HCT116 (cell line): ENCODE data around the gene FAM135A. TPM values are rescaled to one million over a fixed set of nuclear protein-coding genes. Genes with fewer than 3 reads are reported as not detected.

Experiments
- ATAC-seq: fragments of 200-7000 bp; cut with Tn5 transposase; 2 replicates; pipeline ENCODE4 v1.9.1; 2020; ENCODE audit warnings: mild to moderate bottlenecking, moderate library complexity
- BruUV-seq: library from RNA; stranded (reverse); fragments of 400-500 nt; replicated peaks from 2 replicates; lab custom pipeline; 2021; lab: Mats Ljungman, UMichigan
- CTCF ChIA-PET: fragments of 300-600 bp; sonication (Branson Sonifier 250); formaldehyde crosslinking; loops from one replicate; lab custom pipeline; 2021; ENCODE audit warnings: antibody characterized with exemption; lab: Charles Lee
- POLR2A ChIA-PET: fragments of 300-600, 350-600 bp; sonication (Branson Sonifier 250); formaldehyde crosslinking; loops from one replicate; lab custom pipeline; 2021; ENCODE audit warnings: antibody characterized with exemption; lab: Charles Lee
- RAD21 ChIA-PET, 2 experiments: fragments of 300-600 bp; sonication (Branson Sonifier 250); formaldehyde crosslinking; loops; one replicate each; lab custom pipeline; 2023; ENCODE audit warnings: low total read pairs in 2 of 2; ENCODE audit not compliant: uncharacterized antibody in 2 of 2, unreplicated experiment in 2 of 2, low non-redundant PET in 1 of 2; lab: Charles Lee
- DNase-seq: peaks from one replicate; pipeline ENCODE4 v3.0.0-alpha.2; 2010; ENCODE audit warnings: low read depth, low spot score
- H2AFZ ChIP-seq: fragments of 200-600 bp; shearing (Covaris generic), sonication (generic); 2 replicates; pipeline ENCODE4 v1.6.1; 2017; ENCODE audit warnings: low read depth, mixed run types, mixed read lengths, antibody characterized with exemption, low read length; ENCODE audit not compliant: poor library complexity, severe bottlenecking
- H3K27ac ChIP-seq: 2 replicates; pipeline ENCODE4 v1.5.1; 2012; ENCODE audit warnings: low read depth, low read length
- H3K27me3 ChIP-seq: fragments of 200-600 bp; sonication (generic); 2 replicates; pipeline ENCODE4 v1.6.1; 2016; ENCODE audit warnings: mixed run types, low read length, mixed read lengths; ENCODE audit not compliant: insufficient read depth
- H3K36me3 ChIP-seq, 2 experiments: fragments of 200-500 bp in 1 of 2; fragments of 200-600 bp in 1 of 2; sonication (Bioruptor generic) in 1 of 2; sonication (generic) in 1 of 2; 2 replicates each; pipeline versions ENCODE4 v1.5.1 to v1.6.1; 2014 to 2016; ENCODE audit warnings: low read length in 2 of 2, inconsistent platforms in 1 of 2, mixed read lengths in 1 of 2, mixed run types in 1 of 2; ENCODE audit not compliant: insufficient read depth in 2 of 2, control insufficient read depth in 1 of 2
- H3K4me1 ChIP-seq, 2 experiments: fragments of 200-600 bp in 1 of 2; sonication (generic) in 1 of 2; 2 replicates each; pipeline versions ENCODE4 v1.5.1 to v1.6.1; 2012 to 2017; ENCODE audit warnings: low read length in 2 of 2, inconsistent platforms in 1 of 2, mild to moderate bottlenecking in 1 of 2, mixed read lengths in 1 of 2, mixed run types in 1 of 2, moderate library complexity in 1 of 2; ENCODE audit not compliant: insufficient read depth in 2 of 2, control insufficient read depth in 1 of 2
- H3K4me2 ChIP-seq: fragments of 200-600 bp; sonication (generic); 2 replicates; pipeline ENCODE4 v1.6.1; 2017; ENCODE audit warnings: mixed run types, low read length, mixed read lengths
- H3K4me3 ChIP-seq, 2 experiments: fragments of 200-600 bp in 1 of 2; sonication (generic) in 1 of 2; replicated peaks in 1 of 2; 2 replicates each; pipeline ENCODE4 v1.5.1; 2011 to 2016; ENCODE audit warnings: low read length in 2 of 2, control low read depth in 1 of 2, low read depth in 1 of 2, mild to moderate bottlenecking in 1 of 2, mixed read lengths in 1 of 2, mixed run types in 1 of 2
- H3K79me2 ChIP-seq: fragments of 200-600 bp; sonication (generic); 2 replicates; pipeline ENCODE4 v1.6.1; 2017; ENCODE audit warnings: mild to moderate bottlenecking, mixed run types, low read length, moderate library complexity, mixed read lengths; ENCODE audit not compliant: insufficient read depth
- H3K9ac ChIP-seq: fragments of 200-600 bp; sonication (generic); 2 replicates; pipeline ENCODE4 v1.6.1; 2016; ENCODE audit warnings: low read length, mixed read lengths
- H3K9me2 ChIP-seq: fragments of 200-600 bp; sonication (generic), shearing (Covaris generic); 2 replicates; pipeline ENCODE4 v1.6.1; 2017; ENCODE audit warnings: mixed run types, mild to moderate bottlenecking, moderate library complexity; ENCODE audit not compliant: insufficient read depth
- H3K9me3 ChIP-seq, 2 experiments: fragments of 200-500 bp in 1 of 2; fragments of 200-600 bp in 1 of 2; sonication (Bioruptor generic) in 1 of 2; sonication (generic) in 1 of 2; 2 replicates each; pipeline ENCODE4 v1.6.1; 2014 to 2017; ENCODE audit warnings: low read length in 2 of 2, mixed read lengths in 2 of 2, inconsistent platforms in 1 of 2, low read depth in 1 of 2, mild to moderate bottlenecking in 1 of 2, mixed run types in 1 of 2, moderate library complexity in 1 of 2; ENCODE audit not compliant: control insufficient read depth in 1 of 2, insufficient read depth in 1 of 2
- H4K20me1 ChIP-seq: fragments of 200-600 bp; sonication (generic), shearing (Covaris generic); 2 replicates; pipeline ENCODE4 v1.6.1; 2017; ENCODE audit warnings: mixed run types, mild to moderate bottlenecking, moderate library complexity; ENCODE audit not compliant: insufficient read depth
- CBX3 ChIP-seq: IDR thresholded peaks from 2 replicates; pipeline ENCODE4 v1.6.1; 2012; ENCODE audit warnings: low read depth
- CTCF ChIP-seq, 3 experiments: fragments of 200-600 bp in 1 of 3; sonication (generic) in 1 of 3; IDR thresholded peaks in 2 of 3; conservative IDR thresholded peaks in 1 of 3; 2 replicates each; pipeline ENCODE4 v1.5.1; 2012 to 2017; ENCODE audit warnings: low read depth in 2 of 3, low read length in 2 of 3, antibody characterized with exemption in 1 of 3, borderline replicate concordance in 1 of 3, control low read depth in 1 of 3, mild to moderate bottlenecking in 1 of 3, mixed read lengths in 1 of 3, mixed run types in 1 of 3, moderate library complexity in 1 of 3; ENCODE audit not compliant: insufficient read depth in 1 of 3
- EZH2 ChIP-seq: fragments of 200-600 bp; sonication (generic); IDR thresholded peaks from 2 replicates; pipeline ENCODE4 v1.6.1; 2017; ENCODE audit warnings: antibody characterized with exemption, mixed run types
- SIN3A ChIP-seq: IDR thresholded peaks from 2 replicates; pipeline ENCODE4 v1.6.1; 2012; ENCODE audit warnings: low read depth
- SRF ChIP-seq: IDR thresholded peaks from 2 replicates; pipeline ENCODE4 v1.6.1; 2012; ENCODE audit warnings: low read depth
- TCF7L2 ChIP-seq: IDR thresholded peaks from 2 replicates; pipeline ENCODE4 v1.7.0; 2011; ENCODE audit warnings: borderline replicate concordance, inconsistent platforms; ENCODE audit not compliant: insufficient read depth, insufficient read length; ENCODE audit errors: extremely low read depth
- YY1 ChIP-seq: IDR thresholded peaks from 2 replicates; pipeline ENCODE4 v1.6.1; 2011; ENCODE audit warnings: low read length, low read depth, moderate library complexity, mild to moderate bottlenecking; ENCODE audit not compliant: insufficient replicate concordance; ENCODE audit errors: extremely low read depth
- ZFX ChIP-seq: fragments of 450-650 bp; IDR thresholded peaks from 2 replicates; pipeline ENCODE4 v1.6.1; 2017
- ZNF274 ChIP-seq: fragments of 200-500 bp; sonication (Bioruptor generic); IDR thresholded peaks from 2 replicates; pipeline ENCODE4 v1.6.1; 2014; ENCODE audit warnings: mild to moderate bottlenecking, low read depth, low read length, inconsistent platforms
- intact Hi-C: fragments of 100-400 bp; cut with micrococcal nuclease; formaldehyde crosslinking; loops from 2 replicates; pipeline ENCODE4 v1.10.0; 2022
- total RNA-seq: library from RNA; stranded (reverse); gene quantifications from one replicate; pipeline ENCODE4 v1.2.1, GENCODE V29; 2021; ENCODE audit not compliant: unreplicated experiment
- TF ChIP-seq, protein P1 (sequence below): IDR thresholded peaks from 2 replicates; pipeline ENCODE4 v1.6.1; 2012
- TF ChIP-seq, protein P2 (sequence below): IDR thresholded peaks from 2 replicates; pipeline ENCODE4 v1.6.1; 2012
- TF ChIP-seq, protein P3 (sequence below): IDR thresholded peaks from 2 replicates; pipeline ENCODE4 v1.6.1; 2012; ENCODE audit warnings: low read depth
- TF ChIP-seq, protein P4 (sequence below): IDR thresholded peaks from 2 replicates; pipeline ENCODE4 v1.6.1; 2011; ENCODE audit warnings: mild to moderate bottlenecking, low read length, moderate library complexity; ENCODE audit not compliant: insufficient replicate concordance; ENCODE audit errors: extremely low read depth

The FAM135A gene
- total RNA-seq, 1 experiment from 2014 or later, result 20.8 TPM

DNA sequence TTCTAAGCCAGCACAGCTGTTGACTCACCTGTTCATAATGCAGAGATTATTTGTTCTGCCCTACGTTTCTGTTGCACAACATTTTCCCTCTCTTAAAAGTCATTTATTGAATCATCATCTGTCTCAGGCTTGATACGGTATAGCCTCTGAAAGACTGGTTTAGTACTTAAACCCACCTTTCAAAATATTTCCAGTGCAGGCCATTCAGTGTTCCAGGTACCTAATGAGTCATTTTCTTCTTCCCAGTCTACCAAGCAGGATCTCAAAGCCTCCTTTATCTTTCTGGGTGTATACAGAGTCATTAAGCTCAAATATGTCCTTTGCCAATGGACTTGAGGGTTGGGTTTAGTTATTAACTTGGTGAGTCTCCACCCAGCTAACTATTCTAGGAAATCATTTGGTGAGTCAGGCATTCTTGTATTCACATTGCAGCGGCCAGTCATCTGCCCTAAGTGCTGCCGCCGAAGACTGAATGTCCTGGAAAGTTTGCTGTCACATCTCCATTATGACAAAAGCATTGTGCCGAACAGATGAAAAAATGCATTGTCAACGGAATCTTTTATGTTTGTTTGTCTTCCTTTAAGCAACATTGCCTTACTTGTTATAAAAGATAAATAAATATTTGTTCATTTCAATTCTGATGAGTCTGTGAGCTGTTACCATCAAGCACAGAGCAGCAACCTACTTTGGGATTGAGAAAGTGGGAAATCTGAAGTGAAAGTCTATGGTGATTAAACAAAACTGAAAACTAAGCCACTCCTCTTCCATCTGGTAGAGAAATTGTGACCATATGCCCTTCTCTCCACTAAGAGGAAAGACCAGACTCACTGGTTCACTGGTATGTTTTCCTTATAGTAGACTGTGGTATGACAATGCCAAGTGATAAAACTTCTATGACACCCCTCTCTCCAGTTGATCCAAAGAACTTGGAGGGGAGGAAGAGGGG is 14.3 kb upstream of the FAM135A start (continued):
- TF ChIP-seq, protein P1, sequence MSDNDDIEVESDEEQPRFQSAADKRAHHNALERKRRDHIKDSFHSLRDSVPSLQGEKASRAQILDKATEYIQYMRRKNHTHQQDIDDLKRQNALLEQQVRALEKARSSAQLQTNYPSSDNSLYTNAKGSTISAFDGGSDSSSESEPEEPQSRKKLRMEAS, result peak; percentile 57
- peak; percentile 67 for TF ChIP-seq SRF
- peak; percentile 31 for TF ChIP-seq TCF7L2
- TF ChIP-seq, protein P2, sequence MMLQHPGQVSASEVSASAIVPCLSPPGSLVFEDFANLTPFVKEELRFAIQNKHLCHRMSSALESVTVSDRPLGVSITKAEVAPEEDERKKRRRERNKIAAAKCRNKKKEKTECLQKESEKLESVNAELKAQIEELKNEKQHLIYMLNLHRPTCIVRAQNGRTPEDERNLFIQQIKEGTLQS, result peak; percentile 22; the same call in 1 of the 2 replicates
- peak; percentile 76; the same call in 1 of the 2 replicates for TF ChIP-seq CBX3
- no peak for TF ChIP-seq EZH2
- TF ChIP-seq, all 23 proteins: peak for 13

DNA sequence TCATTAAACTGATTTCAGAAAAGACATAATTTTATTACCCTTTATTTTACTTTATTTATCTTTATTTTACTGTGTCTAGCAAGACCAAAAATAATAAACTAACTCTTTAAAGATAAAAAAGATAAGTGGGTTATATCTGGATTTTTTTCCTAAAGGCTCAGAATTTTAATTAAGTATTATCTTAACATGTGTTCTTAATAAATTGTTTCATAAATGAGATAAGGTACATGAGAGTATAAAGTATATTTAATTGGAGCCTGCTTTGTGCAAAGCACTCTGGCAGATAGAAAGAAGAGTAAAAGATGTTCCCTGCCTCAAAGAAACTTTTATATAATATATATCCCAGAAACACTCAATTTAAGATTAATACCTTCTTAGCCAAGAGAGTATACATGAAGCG is 8.7 kb upstream of the FAM135A start:
- no peak overlapping the region for H3K9ac ChIP-seq
- H2AFZ ChIP-seq, result no peak overlapping the region
- DNase-seq (no peak), ATAC-seq (no peak)
- no peak overlapping the region for H3K27ac ChIP-seq
- no peak overlapping the region for H3K4me3 ChIP-seq
- no peaks in the 10 kb centered on the region for H3K9me2 ChIP-seq
- no TSS peak for BruUV-seq
- H3K4me1 ChIP-seq, result peaks cover 6 to 18% of the 10 kb centered on the region in 2 experiments
- no peaks in the 10 kb centered on the region for H3K79me2 ChIP-seq
- ChIA-PET CTCF (no interaction called here), POLR2A (no interaction called here), RAD21 (no interaction called here)
- intact Hi-C loops, result no loop called here
- H3K9me3 ChIP-seq, result no peaks in the 10 kb centered on the region
- no peaks in the 10 kb centered on the region for H3K36me3 ChIP-seq
- H3K4me2 ChIP-seq, result no peak overlapping the region
- no peaks in the 10 kb centered on the region for H3K27me3 ChIP-seq
- no peaks in the 10 kb centered on the region for H4K20me1 ChIP-seq
- TF ChIP-seq, protein P2, result no peak
- TF ChIP-seq YY1 (no peak), SIN3A (no peak), CTCF (IDR thresholded peaks at IDR 0.05 in 2 of 3, conservative IDR thresholded peaks at IDR 0.05 in 1 of 3; ENCODE audit: borderline replicate concordance in 1 of 3, insufficient read depth in 1 of 3, low read depth in 2 of 3, low read length in 2 of 3) (no peak), ZFX (no peak), ZNF274 (no peak)
- TF ChIP-seq, protein P1, result no peak
- TF ChIP-seq, protein P3, sequence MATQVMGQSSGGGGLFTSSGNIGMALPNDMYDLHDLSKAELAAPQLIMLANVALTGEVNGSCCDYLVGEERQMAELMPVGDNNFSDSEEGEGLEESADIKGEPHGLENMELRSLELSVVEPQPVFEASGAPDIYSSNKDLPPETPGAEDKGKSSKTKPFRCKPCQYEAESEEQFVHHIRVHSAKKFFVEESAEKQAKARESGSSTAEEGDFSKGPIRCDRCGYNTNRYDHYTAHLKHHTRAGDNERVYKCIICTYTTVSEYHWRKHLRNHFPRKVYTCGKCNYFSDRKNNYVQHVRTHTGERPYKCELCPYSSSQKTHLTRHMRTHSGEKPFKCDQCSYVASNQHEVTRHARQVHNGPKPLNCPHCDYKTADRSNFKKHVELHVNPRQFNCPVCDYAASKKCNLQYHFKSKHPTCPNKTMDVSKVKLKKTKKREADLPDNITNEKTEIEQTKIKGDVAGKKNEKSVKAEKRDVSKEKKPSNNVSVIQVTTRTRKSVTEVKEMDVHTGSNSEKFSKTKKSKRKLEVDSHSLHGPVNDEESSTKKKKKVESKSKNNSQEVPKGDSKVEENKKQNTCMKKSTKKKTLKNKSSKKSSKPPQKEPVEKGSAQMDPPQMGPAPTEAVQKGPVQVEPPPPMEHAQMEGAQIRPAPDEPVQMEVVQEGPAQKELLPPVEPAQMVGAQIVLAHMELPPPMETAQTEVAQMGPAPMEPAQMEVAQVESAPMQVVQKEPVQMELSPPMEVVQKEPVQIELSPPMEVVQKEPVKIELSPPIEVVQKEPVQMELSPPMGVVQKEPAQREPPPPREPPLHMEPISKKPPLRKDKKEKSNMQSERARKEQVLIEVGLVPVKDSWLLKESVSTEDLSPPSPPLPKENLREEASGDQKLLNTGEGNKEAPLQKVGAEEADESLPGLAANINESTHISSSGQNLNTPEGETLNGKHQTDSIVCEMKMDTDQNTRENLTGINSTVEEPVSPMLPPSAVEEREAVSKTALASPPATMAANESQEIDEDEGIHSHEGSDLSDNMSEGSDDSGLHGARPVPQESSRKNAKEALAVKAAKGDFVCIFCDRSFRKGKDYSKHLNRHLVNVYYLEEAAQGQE, result no peak
- TF ChIP-seq, protein P4, sequence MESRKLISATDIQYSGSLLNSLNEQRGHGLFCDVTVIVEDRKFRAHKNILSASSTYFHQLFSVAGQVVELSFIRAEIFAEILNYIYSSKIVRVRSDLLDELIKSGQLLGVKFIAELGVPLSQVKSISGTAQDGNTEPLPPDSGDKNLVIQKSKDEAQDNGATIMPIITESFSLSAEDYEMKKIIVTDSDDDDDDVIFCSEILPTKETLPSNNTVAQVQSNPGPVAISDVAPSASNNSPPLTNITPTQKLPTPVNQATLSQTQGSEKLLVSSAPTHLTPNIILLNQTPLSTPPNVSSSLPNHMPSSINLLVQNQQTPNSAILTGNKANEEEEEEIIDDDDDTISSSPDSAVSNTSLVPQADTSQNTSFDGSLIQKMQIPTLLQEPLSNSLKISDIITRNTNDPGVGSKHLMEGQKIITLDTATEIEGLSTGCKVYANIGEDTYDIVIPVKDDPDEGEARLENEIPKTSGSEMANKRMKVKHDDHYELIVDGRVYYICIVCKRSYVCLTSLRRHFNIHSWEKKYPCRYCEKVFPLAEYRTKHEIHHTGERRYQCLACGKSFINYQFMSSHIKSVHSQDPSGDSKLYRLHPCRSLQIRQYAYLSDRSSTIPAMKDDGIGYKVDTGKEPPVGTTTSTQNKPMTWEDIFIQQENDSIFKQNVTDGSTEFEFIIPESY, result no peak
